ENCODE data around the gene OTUB2.

OTUB2 gene

DNA sequence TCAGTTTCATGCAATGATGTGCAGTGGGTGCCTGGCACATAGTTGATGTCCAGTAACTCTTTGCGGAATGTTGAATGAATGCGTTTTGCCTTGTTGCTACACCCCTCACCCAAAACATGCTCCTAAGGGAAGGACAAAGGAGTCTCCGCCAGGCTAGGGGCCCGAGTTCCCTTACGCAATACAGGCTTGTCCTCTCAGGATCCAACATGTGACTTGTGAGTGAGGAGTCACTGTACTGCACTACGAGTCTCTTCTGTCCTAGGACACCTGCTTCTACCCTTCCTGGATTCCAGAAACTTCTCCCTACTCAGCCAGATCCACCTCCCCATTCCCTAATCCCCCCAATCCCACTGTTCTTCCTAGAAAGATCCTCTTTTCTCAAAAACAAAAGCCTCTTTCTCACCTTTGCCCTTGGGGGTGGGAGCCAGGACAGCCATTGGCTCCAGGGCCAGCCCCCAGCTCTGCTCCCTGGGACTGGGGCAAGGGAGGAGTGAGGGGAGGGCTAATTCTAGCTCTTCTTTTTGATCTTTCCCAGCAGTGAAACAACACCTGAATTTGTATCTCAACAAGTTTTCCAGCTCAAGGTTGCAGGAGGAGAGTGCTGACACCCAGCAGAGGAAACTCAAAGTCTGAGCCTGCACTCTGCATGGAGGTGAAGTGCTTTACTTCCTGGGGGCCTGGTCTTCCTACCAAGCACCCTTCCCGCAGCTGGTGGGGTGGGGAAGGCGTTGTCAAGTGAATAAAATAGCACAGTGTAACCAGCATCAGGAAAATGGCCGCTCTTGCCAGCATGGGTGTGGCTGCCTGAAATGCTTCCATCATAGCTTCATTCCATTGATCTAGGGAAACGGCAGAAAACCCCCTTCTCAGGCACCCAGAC, 3.4 kb upstream of the OTUB2 start:
- peak; percentile 14 for DNase-seq

DNA sequence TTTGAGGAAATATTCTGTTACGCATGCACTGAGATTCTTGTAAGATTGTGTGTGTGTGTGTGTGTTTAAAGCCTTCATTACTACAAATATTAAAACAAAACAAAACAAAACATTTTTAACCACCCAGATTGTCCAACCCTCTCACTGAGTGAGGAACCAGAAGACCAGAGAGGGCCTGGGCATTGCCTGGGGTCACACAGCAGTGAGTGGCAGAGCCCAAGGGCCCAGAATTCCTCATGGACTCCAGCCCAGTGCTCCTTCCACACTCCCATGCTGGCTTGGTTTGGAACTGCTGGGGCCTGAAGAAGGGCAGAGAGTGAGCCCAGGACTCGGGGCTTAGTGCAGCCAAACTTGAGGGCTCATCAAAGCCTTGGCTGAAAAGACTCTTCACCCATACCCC, 1.6 kb upstream of the OTUB2 start:
- no peak for DNase-seq

DNA sequence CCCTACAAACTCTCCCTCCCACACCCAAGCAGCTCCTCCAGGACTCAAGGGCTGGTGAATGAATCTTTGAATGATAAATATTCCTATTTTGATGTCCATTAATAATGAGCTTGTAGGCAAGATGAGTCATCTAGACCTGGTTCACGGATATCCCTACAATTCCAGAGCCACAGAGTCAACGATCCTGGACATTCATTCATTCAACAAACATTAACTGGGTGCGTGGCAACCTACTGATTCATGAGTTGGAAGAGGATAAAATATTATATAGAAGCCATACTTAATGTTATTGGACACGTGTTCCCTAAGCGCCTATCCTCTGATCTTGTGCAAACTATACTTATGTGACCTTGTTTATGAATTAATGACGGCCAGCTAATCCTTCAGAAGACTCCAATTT, 420 bp upstream of the OTUB2 start:
- no peak for DNase-seq

DNA sequence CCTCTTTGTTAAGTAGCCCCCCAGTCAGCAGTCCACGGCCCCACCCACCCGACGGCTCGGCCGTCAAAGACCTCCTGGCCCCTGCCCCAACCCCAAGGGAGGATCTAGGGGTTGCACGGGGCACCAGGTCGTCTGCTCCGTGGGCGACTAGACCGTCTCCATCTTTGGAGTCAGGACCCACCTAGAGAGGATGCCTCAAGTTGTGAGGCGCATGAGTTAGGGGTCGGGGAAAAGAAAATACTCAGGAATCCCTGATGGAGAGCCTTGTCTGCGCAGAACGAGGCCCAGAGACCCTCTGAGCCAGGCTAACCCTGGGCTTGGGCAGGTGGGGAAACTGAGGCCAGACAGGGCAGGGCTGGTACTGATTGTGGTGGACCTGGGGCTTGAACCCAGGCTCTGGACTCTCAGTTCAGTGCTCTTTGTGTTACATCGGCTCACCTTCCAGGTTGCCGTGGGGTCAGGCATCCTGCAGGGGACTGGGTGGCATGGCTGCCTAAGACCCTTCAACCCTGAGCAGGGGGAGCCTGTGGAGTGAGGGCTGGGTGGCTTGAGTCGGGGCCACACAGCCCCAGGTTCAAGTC, 839 bp downstream of the OTUB2 start:
- no peak for DNase-seq

DNA sequence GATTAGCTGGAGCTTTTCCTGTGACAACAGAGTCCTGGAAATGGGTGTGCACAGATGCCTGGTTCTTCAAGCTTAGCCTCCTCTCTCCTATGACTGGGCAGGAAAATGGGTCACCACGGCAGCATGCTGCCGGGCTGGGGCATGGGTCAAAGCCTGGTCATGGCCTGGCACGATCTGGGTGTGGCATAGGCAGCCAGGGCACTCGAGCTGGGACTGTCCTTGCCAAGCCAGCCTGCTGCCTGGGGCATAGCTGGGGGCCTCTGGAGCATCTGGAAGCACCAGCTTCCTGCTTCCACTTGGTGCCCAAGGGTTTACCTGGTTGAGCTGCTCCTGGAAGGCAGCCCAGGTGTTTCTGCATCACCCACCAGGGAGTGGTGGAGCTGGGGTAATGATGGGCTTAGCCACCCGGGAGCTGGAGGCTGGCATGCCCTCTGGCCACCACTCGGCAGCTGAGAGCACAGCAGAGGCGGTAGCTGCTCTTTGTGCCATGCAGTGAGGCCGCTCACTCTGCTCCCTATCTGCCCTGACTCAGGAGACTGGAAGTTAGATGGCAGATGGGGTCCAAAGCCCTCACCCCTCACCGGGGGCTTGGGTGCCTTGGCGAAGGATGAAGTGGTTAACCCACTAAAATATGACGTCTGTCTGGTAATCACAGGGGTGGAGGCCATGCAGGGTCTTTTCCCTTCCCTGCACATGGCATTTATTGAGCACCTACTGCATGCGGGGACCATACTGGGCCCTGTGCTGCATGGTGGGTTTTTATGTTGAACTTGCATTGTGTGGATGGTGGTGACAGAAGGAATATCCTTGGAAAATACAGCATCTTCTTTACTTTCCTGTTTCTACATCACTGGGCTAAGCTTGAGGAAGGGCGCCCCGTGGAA, 1.7 kb downstream of the OTUB2 start:
- DNase-seq, result no peak

DNA sequence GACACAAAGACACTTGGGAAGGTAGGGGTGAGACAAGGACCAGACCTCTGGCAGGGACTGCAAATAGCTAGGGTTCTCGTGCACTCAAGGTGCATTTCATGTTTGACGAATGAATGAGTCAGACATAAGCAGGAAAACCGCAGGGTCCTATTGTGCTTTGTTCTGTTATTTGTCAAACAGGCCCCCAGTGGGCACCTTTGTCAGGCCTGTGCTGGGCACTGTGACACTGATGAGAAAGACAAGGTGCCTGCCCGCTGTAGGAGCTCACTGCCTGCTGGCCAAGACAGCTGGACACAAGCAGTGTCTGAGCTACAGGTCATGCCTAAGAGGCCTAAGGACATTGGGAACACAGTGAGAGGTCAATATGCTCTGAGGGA, 2.3 kb downstream of the OTUB2 start:
- DNase-seq, result no peak

DNA sequence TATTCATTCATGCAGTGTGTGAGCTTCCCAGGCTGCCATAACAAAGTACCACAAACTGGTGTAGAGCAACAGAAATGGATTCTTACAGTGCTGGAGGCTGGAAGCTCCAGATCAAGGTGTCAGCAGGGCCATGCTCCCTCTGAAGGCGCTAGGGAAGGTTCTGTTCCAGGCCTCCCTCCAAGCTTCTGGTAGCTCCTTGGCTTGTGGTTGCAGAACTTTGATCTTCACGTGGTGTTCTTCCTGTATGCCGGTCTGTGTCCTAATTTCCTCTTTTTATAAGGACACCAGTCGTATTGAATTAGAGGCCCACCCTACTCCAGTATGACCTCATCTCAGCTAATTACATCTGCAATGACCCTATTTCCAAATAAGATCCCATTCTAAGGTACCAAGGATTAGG, 3.1 kb downstream of the OTUB2 start:
- peak; percentile 69 for DNase-seq

DNA sequence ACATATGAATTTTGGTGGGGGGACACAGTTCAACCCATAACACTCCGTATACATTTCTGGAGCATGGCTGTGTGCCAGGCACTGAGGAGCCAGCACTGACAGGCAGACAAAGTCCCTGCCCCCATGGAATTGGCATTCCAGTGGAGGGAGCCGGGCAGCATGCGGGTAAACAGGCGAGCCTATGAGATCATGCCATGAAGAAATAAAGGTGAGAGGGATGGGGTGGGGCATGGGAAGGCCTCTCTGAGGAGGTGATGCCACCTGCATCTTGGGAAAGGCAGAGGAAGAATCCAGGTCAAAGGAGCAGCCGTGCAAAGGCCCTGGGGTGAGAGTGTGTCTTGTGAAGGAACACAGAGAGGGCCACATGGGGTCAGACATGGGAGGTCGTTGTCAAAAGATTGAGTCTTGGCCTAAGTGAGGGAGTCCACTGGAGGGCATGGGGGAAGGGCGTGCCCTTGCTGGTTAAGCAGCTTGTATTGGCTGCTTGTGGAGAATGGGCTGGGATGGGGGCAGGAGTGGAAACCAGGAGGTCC, 3.6 kb downstream of the OTUB2 start:
- no peak for DNase-seq

DNA sequence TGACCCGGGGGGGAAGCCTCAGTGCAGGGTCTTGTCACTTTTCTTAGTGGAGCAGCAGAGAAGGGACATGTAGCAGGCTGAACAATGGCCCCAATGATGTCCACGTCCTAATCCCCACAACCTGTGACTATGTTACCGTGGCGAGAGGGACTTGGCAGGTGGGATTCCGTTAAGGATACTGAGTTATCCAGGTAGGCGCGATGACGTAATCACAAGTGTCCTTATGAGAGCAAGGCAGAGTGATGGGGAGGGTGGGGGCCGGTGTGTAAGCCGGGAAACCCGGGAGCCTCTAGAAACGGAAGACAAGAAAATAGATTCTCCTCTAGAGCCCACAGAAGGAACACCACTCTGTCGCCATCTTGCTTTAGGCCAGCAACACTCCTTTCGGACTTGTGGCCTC, 4.4 kb downstream of the OTUB2 start:
- DNase-seq, result no peak

DNA sequence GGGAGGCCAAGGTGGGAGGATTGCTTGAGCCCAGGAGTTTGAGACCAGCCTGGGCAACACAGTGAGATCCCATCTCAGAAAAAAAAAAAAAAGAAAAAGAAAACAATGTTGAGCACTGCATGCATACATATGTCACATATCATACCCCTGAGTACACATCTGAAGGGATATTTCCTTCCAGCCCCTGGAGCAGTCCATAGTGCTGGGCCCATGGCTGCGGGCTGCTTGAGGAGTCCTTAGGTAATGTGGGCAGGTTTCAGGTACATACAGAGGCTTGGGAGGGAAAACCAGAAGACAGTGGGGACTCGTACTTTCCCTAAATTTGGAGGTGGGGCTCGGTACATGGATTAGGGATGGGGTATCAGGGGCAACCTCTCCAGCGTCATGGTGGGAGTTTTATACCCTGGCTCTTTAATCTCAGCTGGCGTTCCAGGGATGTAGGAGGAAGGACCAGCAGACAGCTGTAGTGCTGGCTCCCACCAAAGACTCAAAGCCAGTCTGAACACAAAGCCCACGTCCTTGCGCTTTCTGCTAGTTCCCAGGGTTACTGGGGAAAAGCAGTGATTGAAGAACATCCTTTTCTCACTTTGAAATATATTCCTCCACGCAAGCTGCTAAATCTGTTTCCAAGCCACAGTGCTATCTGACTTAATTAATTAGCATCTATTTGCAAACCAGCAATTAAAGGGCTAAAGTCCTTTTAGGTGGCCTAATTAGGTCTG, 5.2 kb downstream of the OTUB2 start:
- no peak for DNase-seq

DNA sequence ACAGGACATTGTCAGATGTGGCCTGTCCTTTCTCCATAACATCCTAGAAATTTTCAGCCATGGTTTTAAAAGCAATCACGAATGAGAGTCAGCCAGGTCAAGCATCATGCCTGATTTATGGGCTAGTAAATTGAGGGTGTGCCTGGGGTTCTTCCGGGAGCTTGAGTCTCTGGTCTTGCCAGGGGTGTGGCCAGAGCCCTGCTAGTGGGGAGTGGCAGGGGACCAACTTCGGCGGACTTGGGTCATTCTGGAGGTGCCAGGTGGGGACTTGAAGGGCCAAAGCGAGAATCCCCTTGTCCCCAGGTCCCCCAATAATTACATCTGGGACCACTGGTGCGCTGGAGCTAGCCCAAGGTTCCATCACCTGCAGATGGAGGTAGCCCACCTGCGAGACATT, 5.7 kb downstream of the OTUB2 start:
- DNase-seq, result no peak

DNA sequence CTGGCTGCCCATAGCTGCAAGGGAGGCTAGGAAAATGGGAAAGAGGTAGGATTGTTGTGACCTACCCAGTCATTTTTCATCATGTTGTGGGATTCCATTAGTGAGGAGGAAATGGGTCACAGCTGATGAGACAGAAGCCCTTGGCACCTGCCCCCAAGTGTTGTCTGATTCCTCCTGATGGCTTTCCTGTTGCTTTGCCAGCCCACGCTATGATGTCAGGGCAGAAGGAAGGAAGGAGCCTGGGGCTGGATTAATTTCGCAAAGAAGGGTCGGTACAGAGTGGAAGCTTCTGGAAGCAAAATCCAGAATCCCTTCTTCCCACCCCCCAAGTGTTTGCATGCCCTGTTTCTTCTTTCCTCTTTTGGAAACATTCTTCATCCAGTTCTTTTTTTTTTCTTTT, 8.7 kb downstream of the OTUB2 start:
- DNase-seq, result no peak

DNA sequence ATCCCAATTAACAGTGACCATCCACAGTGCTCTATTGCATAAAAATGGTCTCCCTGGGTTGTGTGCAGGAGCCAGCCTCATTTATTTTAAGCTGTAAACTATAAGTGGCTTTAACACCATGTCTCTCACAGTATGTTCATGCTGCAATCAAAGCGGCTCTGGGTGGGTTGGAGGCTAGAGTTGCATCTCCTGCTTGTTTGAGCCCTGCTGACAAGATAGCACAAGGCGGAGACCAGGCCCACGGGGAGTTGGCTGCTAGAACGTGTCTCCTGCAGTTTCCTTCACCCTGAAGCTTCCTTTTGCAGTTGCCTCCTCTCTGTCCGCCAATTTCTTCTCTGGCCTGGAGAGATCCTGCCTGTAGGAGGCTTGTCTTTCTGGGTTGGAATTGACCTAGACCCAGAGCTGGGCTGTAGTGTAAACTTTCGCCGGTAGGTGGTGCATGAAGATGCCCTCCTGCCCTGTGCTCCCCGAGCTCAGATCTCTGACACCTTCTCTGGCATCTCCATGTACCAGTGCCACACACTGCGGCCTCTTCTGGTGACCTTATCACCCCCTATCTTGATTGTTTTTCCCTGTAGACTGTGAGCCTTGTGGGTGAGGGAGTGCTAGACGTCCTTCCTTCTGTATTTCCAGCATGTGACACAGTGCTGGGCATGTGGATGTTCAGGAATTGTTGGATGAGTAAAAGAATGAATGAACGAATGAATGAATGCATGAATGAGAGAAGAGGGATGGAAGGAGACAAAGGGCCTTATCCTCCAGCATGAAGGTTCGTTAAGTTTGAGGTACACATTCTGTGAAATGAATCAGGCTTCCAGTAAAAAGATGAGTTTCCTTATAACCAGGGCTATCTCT, 10.4 kb downstream of the OTUB2 start:
- DNase-seq, result peak; percentile 65

DNA sequence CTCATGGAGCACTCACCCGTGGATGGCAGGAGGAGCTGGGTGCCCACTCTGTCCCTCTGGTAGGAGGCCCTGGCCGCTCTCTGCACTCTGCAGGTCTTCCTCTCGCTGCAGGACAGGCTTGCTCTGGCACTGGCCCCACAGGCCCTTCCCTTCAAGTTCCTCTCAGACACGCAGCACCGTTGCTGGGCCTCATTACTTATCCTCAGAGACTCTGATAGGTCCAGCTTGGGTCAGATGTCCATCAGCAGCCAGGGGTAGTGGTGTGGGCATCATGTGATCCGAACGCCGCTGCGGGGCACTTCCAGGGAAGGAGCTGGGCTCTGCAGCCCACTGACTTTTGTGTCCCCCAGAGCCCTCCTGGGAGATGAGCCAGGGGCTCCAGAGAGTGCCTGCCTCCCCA, 11.8 kb downstream of the OTUB2 start:
- DNase-seq, result no peak

DNA sequence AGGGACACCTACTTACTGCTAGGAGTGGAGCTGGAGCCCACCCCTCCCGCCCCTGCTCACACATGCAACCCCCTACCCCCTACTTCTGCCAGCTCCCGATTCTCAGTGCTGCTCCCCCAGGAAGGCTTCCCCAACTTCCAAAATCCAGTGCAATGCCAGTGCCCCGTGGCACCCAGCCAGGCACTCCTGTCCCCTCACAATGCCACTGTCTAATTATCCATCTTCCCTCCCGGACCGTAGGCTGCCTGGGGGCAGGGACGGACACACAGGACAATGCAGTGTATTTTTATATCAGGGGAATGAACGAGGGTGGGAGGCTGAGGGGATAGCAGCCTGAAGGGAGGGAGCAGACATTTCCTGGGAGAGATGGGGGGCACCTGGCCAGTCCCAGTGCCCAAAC, 12.4 kb downstream of the OTUB2 start:
- DNase-seq, result no peak

DNA sequence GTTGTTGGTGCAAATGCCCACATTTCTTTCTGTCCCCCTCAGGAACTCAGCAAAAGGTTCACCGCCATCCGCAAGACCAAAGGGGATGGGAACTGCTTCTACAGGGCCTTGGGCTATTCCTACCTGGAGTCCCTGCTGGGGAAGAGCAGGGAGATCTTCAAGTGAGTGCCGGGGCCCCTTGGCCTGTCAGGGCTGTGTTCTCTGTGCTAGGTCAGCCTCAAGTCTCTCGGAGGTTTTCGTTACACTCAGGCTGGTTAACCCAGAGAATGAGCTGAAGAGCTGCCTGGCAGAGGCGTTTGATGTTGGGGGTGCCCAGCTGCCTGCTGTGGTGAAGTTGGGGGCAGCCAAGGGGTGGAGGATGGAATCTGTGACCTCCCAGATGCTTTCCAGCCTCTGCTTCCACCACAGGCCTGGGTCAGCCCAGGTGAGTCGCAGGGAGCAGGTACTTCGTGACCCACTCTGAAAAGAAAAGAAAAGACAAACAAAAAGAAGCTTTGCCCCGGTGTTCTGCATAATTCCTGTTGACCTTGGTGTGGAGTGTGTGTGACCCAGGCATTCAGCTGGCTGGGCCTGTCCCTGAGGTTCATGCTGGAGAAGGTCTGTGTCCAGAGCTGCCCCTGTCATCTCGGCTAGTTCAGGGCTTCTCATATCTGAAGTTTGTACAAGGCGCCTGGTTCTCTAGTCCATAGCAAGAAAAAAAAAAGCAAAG, 12.9 kb downstream of the OTUB2 start:
- DNase-seq, result no peak

DNA sequence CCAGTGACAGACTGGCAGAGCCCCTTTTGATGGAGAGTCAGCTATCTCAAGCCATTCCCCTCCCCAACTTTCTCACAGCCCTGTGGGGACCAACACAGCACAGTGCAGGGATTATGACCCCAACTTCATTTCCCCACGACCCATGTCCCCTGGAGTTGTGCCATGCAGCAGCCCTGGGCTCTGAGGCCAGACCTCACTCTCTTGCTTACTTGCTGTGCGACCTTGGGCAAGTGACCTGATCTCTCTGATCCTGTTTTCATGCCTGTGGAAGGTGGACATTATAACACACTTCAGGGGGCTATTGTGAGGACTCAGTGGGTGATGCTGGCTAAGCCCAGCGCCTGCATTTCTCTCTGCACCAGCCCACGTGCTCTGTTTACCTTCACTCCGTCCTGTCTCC, 14.1 kb downstream of the OTUB2 start:
- DNase-seq, result no peak

DNA sequence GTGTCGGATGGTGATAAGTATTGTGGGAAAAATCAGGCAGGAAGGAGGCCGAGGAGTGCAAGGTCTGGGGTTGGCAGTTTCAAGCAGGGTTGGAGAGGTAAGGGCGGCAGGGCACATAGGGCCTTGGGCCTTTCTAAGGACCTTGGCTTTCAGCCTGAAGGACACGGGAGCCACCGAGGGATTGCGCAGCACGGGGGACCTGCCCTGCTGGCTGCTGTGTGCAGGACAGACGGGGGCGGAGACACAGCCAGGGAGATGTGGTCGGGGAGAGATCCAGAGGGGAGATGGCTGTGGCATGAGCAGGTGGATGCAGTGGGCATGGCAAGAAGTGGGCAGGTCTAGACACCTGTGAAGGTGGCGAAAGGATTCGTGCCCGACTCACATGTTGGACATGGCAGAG, 14.7 kb downstream of the OTUB2 start:
- DNase-seq, result no peak

DNA sequence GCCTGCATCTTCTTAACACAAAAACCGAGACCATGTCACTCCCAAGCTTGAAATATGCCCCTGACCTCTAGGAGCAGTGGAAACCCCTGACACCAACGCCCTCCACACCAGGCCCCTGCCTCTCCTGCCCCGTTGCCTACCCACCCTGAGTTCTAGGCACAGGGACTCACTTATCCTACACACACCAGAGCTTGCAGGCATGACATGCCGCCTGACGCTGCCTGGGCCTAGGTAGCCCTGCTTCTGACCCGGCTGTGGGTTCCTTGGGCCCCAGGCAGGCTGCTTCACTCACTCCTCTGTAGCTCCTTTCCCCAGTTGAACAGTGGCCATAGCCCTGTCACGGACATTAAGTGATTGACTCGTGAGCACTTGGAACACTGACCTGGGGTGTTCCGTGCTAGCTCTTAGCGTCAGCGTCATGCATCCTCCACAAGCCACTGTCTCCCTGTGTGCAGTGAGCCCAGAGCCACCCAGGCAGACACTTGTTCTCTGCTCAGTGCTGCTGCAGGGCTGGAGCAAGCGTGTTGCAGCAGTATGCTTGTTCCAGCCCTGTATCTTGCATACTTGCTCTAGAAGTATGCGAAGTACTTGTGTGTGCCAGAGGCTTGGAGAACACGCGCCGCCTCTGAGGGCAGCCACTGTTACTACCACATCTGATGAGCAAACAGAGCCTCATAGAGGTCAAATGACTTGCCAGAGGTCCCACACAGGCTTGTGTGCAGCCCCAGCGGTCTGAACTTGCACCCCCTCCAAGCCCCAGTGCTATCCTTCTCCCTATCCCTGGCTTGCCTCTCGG, 15.6 kb downstream of the OTUB2 start:
- no peak for DNase-seq

DNA sequence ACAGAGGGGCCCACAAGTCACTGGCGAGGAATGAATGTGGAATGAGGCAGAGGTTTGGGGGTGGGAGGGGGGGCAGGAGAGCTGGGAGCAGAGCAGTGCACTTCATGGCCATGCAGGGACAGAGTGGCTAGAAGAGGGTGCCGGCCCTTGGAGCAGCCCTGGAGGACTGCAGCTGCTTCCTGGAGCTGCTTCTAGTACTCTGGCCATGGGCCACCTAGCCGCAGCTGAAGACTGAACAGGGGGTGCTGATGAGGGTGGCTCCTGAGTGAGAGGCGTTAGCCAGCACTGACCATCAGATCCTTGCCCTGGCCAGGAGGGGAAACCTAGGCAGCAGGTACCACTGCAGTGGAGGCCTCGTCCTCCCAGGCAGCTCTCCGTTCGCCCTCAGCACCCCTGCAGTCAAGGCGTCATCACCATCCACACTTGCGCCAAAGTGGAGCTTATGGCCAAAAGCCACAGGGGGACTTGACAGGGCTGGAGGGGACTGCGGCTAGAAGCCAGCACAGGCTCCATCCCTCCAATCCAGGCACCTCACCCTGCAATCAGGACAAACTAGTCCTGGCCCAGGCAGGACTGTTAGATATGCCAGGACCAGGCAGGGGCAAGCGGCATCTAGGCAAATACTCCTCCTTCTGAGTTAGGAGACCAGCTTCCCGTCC, 16.4 kb downstream of the OTUB2 start:
- no peak for DNase-seq

Measured in MV-4-11 (cell line).